H9 (cell line): ENCODE results near the gene FAM227A. TPM values are rescaled to one million over a fixed set of nuclear protein-coding genes. Genes with fewer than 3 reads are reported as not detected.

Experiments used
- DNase-seq: peaks from one replicate; pipeline ENCODE4 v3.0.0-alpha.2; 2017
- H2AFZ ChIP-seq: one replicate; pipeline ENCODE4 v1.6.1; 2013; ENCODE audit warnings: mild to moderate bottlenecking, low read length, control low read depth, moderate library complexity
- H2AK5ac ChIP-seq: 2 replicates; pipeline ENCODE4 v1.6.1; 2013; ENCODE audit warnings: low read length, control low read depth, mixed read lengths; ENCODE audit not compliant: insufficient read length
- H2BK120ac ChIP-seq: one replicate; pipeline ENCODE4 v1.6.1; 2013; ENCODE audit warnings: low read depth, mild to moderate bottlenecking, low read length, control low read depth, inconsistent platforms; ENCODE audit not compliant: poor library complexity, severe bottlenecking
- H2BK12ac ChIP-seq: 2 replicates; pipeline ENCODE4 v1.6.1; 2013; ENCODE audit warnings: low read length, control low read depth, mixed read lengths, low read depth; ENCODE audit not compliant: insufficient read length
- H2BK15ac ChIP-seq: 2 replicates; pipeline ENCODE4 v1.6.1; 2013; ENCODE audit warnings: low read depth, low read length, control low read depth
- H2BK20ac ChIP-seq: one replicate; pipeline ENCODE4 v1.6.1; 2013; ENCODE audit warnings: low read depth, mild to moderate bottlenecking, low read length, control low read depth, inconsistent platforms; ENCODE audit not compliant: poor library complexity, severe bottlenecking
- H2BK5ac ChIP-seq: 2 replicates; pipeline ENCODE4 v1.6.1; 2013; ENCODE audit warnings: low read length, control low read depth, mixed read lengths; ENCODE audit not compliant: insufficient read length
- H3K14ac ChIP-seq: 2 replicates; pipeline ENCODE4 v1.6.1; 2013; ENCODE audit warnings: low read length, control low read depth; ENCODE audit not compliant: insufficient read depth
- H3K18ac ChIP-seq: 2 replicates; pipeline ENCODE4 v1.6.1; 2013; ENCODE audit warnings: low read depth, mild to moderate bottlenecking, mixed read lengths, low read length, control low read depth; ENCODE audit not compliant: insufficient read length
- H3K23ac ChIP-seq: 2 replicates; pipeline ENCODE4 v1.6.1; 2013; ENCODE audit warnings: low read length, control low read depth, mixed read lengths, low read depth; ENCODE audit not compliant: insufficient read length
- H3K23me2 ChIP-seq: 2 replicates; pipeline ENCODE4 v1.6.1; 2013; ENCODE audit warnings: low read depth, mild to moderate bottlenecking, mixed read lengths, low read length, control low read depth; ENCODE audit not compliant: insufficient read length, poor library complexity, severe bottlenecking
- H3K27ac ChIP-seq: 2 replicates; pipeline ENCODE4 v1.5.1; 2013; ENCODE audit warnings: low read length, control low read depth, mixed read lengths, low read depth; ENCODE audit not compliant: insufficient read length
- H3K27me3 ChIP-seq: 2 replicates; pipeline ENCODE4 v1.6.1; 2013; ENCODE audit warnings: low read length, control low read depth, inconsistent platforms; ENCODE audit not compliant: insufficient read depth
- H3K4ac ChIP-seq: 2 replicates; pipeline ENCODE4 v1.6.1; 2013; ENCODE audit warnings: low read depth, mild to moderate bottlenecking, control low read depth, inconsistent platforms, low read length, moderate library complexity
- H3K4me1 ChIP-seq: 2 replicates; pipeline ENCODE4 v1.6.1; 2013; ENCODE audit warnings: low read length, control low read depth, inconsistent platforms; ENCODE audit not compliant: insufficient read depth
- H3K4me2 ChIP-seq: 2 replicates; pipeline ENCODE4 v1.6.1; 2013; ENCODE audit warnings: low read length, control low read depth, mixed read lengths; ENCODE audit not compliant: insufficient read length, insufficient read depth
- H3K56ac ChIP-seq: 2 replicates; pipeline ENCODE4 v1.6.1; 2013; ENCODE audit warnings: low read depth, mild to moderate bottlenecking, mixed read lengths, low read length, control low read depth; ENCODE audit not compliant: insufficient read length
- H3K79me1 ChIP-seq: 2 replicates; pipeline ENCODE4 v1.6.1; 2013; ENCODE audit warnings: low read depth, mild to moderate bottlenecking, moderate library complexity, low read length, control low read depth, inconsistent platforms; ENCODE audit not compliant: insufficient read depth, poor library complexity, severe bottlenecking
- H3K79me2 ChIP-seq: 2 replicates; pipeline ENCODE4 v1.6.1; 2013; ENCODE audit warnings: low read length, control low read depth, inconsistent platforms; ENCODE audit not compliant: insufficient read depth
- H3K9ac ChIP-seq: 2 replicates; pipeline ENCODE4 v1.6.1; 2013; ENCODE audit warnings: low read length, control low read depth, mixed read lengths; ENCODE audit not compliant: insufficient read length; ENCODE audit errors: extremely low read depth
- H3K9me3 ChIP-seq: one replicate; pipeline ENCODE4 v1.6.1; 2013; ENCODE audit warnings: low read depth, low read length, inconsistent platforms; ENCODE audit not compliant: control insufficient read depth
- H3T11ph ChIP-seq: one replicate; pipeline ENCODE4 v1.6.1; 2013; ENCODE audit warnings: mild to moderate bottlenecking, low read length, control low read depth, inconsistent platforms
- H4K20me1 ChIP-seq: one replicate; pipeline ENCODE4 v1.6.1; 2013; ENCODE audit not compliant: control insufficient read depth, insufficient read length, insufficient read depth
- H4K5ac ChIP-seq: 2 replicates; pipeline ENCODE4 v1.6.1; 2013; ENCODE audit warnings: low read depth, mild to moderate bottlenecking, mixed read lengths, low read length, control low read depth; ENCODE audit not compliant: insufficient read length
- H4K8ac ChIP-seq: replicated peaks from 2 replicates; pipeline ENCODE4 v1.6.1; 2013; ENCODE audit warnings: low read length, control low read depth, mixed read lengths, low read depth; ENCODE audit not compliant: insufficient read length
- H4K91ac ChIP-seq: 2 replicates; pipeline ENCODE4 v1.6.1; 2013; ENCODE audit warnings: low read depth, mild to moderate bottlenecking, moderate library complexity, mixed read lengths, low read length, control low read depth; ENCODE audit not compliant: insufficient read length
- H3K27ac Mint-ChIP-seq, 3 experiments: 2 replicates in 2 of 3; 3 replicates in 1 of 3; pipeline ENCODE4 v1.8.0; 2020 to 2021; ENCODE audit warnings: mixed read lengths in 3 of 3, mild to moderate bottlenecking in 1 of 3, moderate library complexity in 1 of 3
- H3K27me3 Mint-ChIP-seq: 2 replicates; pipeline ENCODE4 v1.8.0; 2021; ENCODE audit warnings: low read depth, mild to moderate bottlenecking, moderate library complexity, mixed read lengths
- H3K36me3 Mint-ChIP-seq, 3 experiments: 2 replicates in 2 of 3; 3 replicates in 1 of 3; pipeline ENCODE4 v1.8.0; 2020 to 2021; ENCODE audit warnings: low read depth in 3 of 3, mixed read lengths in 3 of 3; ENCODE audit not compliant: insufficient read depth in 1 of 3
- H3K4me1 Mint-ChIP-seq, 2 experiments: 2 replicates each; pipeline ENCODE4 v1.8.0; 2020; ENCODE audit warnings: mixed read lengths in 2 of 2
- H3K4me3 Mint-ChIP-seq, 2 experiments: 2 replicates in 1 of 2; 3 replicates in 1 of 2; pipeline ENCODE4 v1.8.0; 2020 to 2021; ENCODE audit warnings: mild to moderate bottlenecking in 2 of 2, mixed read lengths in 2 of 2, moderate library complexity in 1 of 2
- H3K9me3 Mint-ChIP-seq, 2 experiments: 2 replicates in 1 of 2; 3 replicates in 1 of 2; pipeline ENCODE4 v1.8.0; 2020; ENCODE audit warnings: mild to moderate bottlenecking in 2 of 2, mixed read lengths in 2 of 2, moderate library complexity in 1 of 2
- total RNA-seq: library from RNA; stranded (reverse); gene quantifications from 2 replicates; pipeline ENCODE4 v1.2.1, GENCODE V29; 2021
- TF ChIP-seq, protein P1 (sequence below): fragments of 200-600 bp; sonication (generic); conservative IDR thresholded peaks from 3 replicates; pipeline ENCODE4 v1.8.0; 2021; ENCODE audit warnings: antibody characterized with exemption, mild to moderate bottlenecking

FAM227A gene
- total RNA-seq, 1 experiment from 2014 or later, result 3.6 TPM

DNA sequence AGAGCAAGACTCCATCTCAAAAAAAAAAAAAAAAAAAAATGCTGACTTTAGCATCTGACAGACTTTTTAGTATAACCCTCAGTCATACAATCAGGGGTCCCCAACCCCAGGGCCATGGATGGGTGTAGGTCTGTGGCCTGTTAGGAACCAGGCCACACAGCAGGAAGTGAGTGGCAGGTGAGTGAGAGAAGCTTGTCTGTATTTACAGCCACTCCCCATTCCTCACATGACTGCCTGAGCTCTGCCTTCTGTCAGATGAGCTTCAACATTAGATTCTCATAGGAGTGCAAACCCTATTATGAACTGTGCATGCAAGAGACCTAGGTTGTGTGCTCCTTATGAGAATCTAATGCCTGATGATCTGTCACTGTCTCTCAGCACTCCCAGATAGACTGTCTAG lies 3.3 kb downstream of the FAM227A start:
- H3K23ac ChIP-seq, result no peak overlapping the region
- no peak overlapping the region for H3K14ac ChIP-seq
- H2BK20ac ChIP-seq, result no peak overlapping the region
- H3K56ac ChIP-seq, result no peak overlapping the region
- no peak overlapping the region for H3K27ac ChIP-seq
- no peak overlapping the region for H3K4me2 ChIP-seq
- no peak overlapping the region for H4K8ac ChIP-seq
- DNase-seq, result no peak
- H4K20me1 ChIP-seq, result no peaks in the 10 kb centered on the region
- no peak overlapping the region for H4K91ac ChIP-seq
- no peak overlapping the region for H3K4ac ChIP-seq
- H3K9me3 ChIP-seq, result no peaks in the 10 kb centered on the region
- no peak overlapping the region for H2AFZ ChIP-seq
- Mint-ChIP-seq H3K27ac (no peak overlapping the region), H3K4me3 (no peak overlapping the region), H3K4me1 (peaks cover 10% of the 10 kb centered on the region in 2 experiments), H3K9me3 (peaks cover 0 to 5% of the 10 kb centered on the region in 2 experiments; a peak in 3 of 5 replicates), H3K36me3 (peaks cover 7 to 30% (median 8%) of the 10 kb centered on the region in 3 experiments), H3K27me3 (no peaks in the 10 kb centered on the region; the same call in 1 of the 2 replicates)
- H2BK15ac ChIP-seq, result no peak overlapping the region
- TF ChIP-seq, protein P1, sequence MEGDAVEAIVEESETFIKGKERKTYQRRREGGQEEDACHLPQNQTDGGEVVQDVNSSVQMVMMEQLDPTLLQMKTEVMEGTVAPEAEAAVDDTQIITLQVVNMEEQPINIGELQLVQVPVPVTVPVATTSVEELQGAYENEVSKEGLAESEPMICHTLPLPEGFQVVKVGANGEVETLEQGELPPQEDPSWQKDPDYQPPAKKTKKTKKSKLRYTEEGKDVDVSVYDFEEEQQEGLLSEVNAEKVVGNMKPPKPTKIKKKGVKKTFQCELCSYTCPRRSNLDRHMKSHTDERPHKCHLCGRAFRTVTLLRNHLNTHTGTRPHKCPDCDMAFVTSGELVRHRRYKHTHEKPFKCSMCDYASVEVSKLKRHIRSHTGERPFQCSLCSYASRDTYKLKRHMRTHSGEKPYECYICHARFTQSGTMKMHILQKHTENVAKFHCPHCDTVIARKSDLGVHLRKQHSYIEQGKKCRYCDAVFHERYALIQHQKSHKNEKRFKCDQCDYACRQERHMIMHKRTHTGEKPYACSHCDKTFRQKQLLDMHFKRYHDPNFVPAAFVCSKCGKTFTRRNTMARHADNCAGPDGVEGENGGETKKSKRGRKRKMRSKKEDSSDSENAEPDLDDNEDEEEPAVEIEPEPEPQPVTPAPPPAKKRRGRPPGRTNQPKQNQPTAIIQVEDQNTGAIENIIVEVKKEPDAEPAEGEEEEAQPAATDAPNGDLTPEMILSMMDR, result no peak
- no peaks in the 10 kb centered on the region for H3K79me1 ChIP-seq
- H3K4me1 ChIP-seq, result no peaks in the 10 kb centered on the region
- H4K5ac ChIP-seq, result no peak overlapping the region
- H3K18ac ChIP-seq, result no peak overlapping the region
- H3K23me2 ChIP-seq, result peaks cover 16% of the 10 kb centered on the region
- H3K27me3 ChIP-seq, result no peaks in the 10 kb centered on the region
- no peak overlapping the region for H3K9ac ChIP-seq
- no peak overlapping the region for H2BK120ac ChIP-seq
- no peaks in the 10 kb centered on the region for H3K79me2 ChIP-seq
- no peak overlapping the region for H3T11ph ChIP-seq
- no peak overlapping the region for H2BK12ac ChIP-seq
- no peak overlapping the region for H2AK5ac ChIP-seq
- H2BK5ac ChIP-seq, result no peak overlapping the region
